ENCODE data around the gene BLOC1S3.

The BLOC1S3 gene, protein sequence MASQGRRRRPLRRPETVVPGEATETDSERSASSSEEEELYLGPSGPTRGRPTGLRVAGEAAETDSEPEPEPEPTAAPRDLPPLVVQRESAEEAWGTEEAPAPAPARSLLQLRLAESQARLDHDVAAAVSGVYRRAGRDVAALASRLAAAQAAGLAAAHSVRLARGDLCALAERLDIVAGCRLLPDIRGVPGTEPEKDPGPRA

DNA sequence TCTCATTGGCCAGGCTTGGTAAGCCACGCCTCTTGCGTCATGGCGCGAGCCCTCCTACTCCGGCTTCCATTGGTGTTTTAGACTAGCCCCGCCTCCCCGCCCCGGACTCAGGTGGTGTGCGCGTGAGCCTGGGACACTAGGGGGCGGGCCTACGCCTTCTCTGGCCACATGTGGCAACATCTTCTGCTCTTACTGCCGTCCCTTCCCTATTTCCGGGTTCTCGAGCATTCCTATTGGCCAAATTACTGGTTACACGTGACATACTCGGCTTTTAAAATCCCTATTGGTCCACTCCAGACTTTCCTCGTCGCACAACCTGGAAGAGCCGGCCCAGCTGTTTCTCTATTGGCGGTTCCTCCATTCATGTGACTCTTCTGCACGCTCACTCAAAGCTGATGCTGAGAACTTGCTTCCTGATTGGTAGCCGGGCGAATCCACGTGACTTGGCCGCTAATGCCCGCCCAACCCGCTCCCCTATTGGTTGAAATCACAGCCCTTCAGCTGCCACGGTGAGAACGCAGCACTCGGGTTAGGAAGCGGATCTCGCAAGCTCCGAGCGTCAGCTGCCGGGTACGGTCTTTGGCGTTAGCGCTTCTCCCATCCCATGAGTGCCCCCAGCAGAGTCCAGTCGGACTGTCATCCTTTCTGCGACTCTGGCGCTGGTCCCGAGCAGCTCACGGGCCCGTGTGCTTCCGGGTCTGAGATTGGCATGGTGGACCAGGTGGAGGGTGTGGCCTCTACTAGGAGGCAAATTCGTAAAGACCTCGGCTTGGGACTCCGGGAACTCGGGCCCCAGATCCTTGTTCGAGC is at the start of gene BLOC1S3:
BLOC1S3 (plus strand) TSS at position 523 of the 810 bp plus-strand sequence. CDS start 513 bp downstream, outside the sequence.
- peak; percentile 100 for DNase-seq (ENCODE audit: low read depth)

DNA sequence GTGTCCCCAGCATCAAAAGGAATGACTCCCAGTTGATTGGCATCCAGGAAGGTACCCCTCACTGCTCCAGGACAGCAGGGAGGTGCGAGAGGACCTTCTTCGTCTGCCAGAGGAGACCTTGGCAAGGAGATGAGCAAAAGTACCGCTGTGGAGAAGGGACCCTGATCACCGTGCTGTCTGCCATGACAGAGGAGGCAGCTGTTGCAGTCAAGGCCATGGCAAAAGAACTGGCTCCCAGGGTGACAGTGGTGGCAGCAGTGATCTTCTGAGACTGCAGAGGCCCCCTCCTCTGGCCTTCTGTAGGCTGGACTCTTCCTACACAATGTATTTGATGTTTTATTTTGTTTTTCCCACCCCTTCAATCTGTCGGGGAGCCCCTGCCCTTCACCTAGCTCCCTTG is 49.8 kb upstream of the BLOC1S3 start:
- no peak for DNase-seq (ENCODE audit: low read depth)

- DNase-seq (ENCODE audit: low read depth) = no peak
These were observed 48.3 kb upstream of the BLOC1S3 start for GRCh38 chr19:45130236-45130635.

DNA sequence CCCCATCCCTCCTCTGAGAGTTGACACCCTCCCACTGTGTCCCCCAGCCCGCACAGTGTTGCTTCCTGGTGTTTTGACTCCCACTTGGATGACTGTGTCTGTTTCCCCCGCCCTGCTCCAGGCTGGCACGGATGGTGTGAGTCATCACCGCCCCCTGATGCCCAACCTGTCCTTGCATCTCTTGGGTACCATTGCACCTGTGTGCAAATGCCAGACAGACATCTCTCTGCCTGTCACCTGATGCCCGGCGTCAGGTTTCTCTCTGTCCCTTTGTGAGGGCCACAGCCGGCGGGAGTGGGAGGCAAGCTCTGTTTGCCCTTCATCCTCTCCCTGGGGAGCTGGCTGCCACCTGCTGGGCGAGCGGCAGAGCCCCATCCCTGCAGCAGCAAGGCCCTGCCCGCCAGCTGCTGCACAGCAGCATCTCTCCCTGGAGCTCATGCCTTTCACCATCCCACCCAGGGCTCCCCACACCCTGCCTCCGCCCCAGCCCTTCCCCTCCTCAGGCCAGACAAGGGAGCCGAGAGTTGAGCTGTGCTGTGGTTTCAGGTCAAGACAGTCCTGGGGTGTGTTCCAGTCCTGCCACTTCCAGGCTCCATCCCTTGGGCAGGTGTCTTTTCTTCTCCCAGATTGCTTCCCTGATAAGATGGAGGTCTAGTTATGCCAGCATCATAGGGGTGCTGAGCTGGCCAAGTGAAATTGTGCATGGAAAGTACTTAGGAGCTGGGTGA is 47.5 kb upstream of the BLOC1S3 start:
- DNase-seq (ENCODE audit: low read depth) = no peak

GRCh38 chr19:45133661-45134060 is 44.9 kb upstream of the BLOC1S3 start:
- no peak for DNase-seq (ENCODE audit: low read depth)

DNA sequence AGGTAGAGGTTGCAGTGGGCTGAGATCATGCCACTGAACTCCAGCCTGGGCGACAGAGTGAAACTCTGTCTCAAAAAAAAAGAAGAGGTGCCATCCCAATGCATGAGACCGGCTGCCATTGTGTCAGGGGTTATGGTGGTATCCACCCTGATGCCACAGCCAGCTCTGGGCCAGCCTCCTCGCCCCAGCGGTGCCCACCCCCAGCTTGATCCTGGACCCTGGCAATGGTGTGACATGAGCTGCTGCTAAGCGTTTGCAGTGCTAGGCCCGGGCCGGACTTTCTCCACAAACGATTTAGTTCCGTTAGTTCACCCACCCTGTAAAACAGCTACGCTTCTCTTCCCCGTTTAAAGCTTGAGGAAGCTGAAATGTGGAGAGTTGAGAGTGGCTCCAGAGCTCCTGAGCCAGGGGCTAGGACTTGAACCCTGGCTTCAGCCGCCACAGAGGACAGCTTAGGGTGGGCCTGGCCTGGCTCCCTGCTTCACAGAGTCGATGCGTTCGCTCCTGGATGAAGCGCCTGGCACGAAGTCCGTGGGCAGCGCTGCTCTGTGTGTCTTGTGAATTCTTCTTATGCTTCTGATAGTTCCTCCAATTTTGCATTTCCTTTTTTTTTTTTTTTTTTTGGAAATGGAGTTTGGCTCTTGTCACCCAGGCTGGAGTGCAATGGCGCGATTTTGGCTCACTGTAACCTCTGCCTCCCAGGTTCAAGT is 43.3 kb upstream of the BLOC1S3 start:
- no peak for DNase-seq (ENCODE audit: low read depth)

- no peak for DNase-seq (ENCODE audit: low read depth)
These were observed 41.9 kb upstream of the BLOC1S3 start for GRCh38 chr19:45136507-45137178.

DNA sequence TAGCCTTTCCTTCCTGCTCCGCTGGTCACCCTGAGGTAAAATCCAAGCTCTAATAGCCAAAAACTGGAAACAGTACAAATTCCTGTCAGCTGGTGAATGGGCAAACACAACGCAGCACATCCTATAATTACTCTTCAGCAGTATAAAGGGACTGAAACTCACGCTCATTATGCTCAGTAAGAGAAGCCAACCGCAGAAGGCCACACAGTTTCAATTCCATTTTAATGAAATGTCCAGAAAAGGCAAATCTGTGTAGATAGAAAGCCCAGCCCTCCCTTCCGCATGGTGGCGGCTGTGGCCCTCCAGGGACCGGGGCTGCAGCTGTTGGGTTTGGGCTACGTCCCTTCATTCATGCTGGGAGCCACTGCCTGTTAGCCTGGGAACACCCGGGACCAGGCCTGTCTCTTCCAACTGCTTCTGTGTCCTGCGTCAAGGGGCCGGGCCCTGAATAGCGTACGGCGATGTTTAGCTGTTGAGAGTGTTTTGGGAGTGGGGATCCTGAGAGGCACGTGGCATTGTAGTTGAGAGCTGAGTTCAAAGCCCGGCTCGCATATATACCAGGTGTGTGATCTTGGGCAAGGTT is 41.3 kb upstream of the BLOC1S3 start:
- no peak for DNase-seq (ENCODE audit: low read depth)

DNA sequence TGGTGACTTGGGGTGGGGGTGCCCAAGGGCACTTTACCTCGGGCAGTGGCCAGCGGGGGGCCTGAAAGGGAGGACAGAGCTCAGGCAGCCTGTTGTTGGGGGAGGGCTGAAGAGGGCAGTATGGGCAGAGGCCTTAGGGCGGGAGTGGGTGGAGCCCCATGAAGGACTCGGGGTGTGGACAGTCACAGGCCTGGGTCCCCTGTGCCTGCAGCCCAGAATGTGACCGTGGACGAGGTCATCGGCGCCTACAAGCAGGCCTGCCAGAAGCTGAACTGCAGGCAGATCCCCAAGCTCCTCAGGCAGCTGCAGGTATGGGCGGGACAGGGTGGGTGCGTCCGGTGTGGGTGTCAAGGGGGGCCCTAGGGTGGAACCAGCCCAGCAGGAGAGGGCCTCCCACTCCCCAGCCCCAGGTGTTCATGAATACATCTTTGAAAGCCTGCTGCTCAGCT is 40.3 kb upstream of the BLOC1S3 start:
- no peak for DNase-seq (ENCODE audit: low read depth)

DNA sequence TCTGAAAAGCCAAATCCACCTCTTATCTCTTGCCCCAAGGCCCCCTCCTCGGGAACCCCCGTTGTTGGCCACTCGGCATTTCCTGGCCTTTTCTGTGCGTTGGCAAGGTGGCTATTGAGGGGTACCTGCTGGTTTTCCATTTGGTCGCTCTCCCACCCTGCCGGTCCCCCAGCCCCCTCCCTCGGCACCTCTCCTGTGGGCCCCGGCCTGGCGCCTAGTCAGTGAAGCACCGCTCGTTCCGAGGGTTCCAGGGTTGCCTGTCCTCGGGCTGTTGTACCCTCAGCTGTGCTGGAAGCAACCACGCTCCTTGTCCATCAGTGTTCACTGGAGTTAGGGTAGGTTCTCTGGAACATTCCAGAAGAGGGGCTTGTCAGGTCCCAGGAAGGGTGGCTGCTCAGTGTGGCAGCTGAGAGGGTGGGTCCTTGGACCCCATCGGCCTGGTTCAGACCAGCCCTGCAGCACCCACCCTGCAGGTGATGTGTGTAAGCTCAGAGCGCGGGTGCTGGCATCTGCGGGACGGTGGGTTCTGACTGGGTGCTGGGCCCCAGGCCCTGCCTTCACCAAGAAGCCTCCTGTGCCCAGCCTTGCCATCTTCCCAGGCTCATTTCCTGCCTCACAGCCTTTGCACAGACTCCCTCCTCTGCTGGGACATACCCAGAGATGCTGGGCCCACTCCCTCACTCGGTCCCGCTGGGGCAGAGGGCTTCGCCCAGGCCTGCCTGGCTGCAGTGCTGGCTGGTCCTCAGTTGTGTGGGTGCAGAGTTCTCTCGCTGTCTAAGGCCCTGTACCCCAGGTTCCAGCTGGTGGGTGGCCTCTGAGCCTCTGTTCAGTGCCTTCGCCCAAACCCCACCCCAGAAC is 39.1 kb upstream of the BLOC1S3 start:
- DNase-seq (ENCODE audit: low read depth) = no peak

DNA sequence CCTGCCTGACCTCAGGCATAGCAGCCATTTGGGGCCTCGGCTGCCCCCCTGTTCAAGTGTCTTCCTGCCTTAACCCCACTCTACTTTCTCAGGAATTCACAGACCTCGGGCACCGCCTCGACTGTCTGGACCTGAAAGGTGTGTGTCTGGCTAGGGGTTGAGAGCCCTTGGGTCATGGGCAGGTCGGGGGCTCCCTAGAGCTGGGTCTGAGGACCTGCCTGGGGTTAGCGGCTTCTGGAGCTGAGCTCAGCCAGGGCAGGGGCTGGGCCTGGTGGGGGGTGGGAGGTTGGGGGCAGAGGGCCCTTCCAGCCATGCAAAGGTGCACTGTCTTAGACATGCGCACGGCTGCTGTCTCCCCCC is 38.5 kb upstream of the BLOC1S3 start:
- no peak for DNase-seq (ENCODE audit: low read depth)

DNA sequence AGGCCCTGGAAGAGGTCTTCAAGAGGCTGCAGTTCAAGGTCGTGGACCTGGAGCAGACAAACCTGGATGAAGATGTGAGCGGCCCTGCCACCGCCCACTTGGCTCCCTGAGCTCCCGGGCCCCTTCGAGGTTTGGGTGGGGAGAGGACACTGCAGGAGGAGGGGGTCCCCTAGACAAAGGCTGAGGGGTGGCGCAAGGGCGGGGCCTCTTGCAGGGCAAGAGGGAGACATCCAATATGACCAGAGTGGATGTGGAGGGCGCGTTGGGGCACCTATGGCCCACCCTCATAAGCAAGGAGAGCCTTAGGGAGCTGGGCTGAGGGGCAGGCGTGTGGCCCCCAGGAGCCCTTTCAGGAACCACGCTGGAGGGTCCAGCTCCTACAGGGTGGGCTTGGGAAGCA is 38.1 kb upstream of the BLOC1S3 start:
- no peak for DNase-seq (ENCODE audit: low read depth)

GRCh38 chr19:45141203-45141900 is 37.2 kb upstream of the BLOC1S3 start:
- no peak for DNase-seq (ENCODE audit: low read depth)

DNA sequence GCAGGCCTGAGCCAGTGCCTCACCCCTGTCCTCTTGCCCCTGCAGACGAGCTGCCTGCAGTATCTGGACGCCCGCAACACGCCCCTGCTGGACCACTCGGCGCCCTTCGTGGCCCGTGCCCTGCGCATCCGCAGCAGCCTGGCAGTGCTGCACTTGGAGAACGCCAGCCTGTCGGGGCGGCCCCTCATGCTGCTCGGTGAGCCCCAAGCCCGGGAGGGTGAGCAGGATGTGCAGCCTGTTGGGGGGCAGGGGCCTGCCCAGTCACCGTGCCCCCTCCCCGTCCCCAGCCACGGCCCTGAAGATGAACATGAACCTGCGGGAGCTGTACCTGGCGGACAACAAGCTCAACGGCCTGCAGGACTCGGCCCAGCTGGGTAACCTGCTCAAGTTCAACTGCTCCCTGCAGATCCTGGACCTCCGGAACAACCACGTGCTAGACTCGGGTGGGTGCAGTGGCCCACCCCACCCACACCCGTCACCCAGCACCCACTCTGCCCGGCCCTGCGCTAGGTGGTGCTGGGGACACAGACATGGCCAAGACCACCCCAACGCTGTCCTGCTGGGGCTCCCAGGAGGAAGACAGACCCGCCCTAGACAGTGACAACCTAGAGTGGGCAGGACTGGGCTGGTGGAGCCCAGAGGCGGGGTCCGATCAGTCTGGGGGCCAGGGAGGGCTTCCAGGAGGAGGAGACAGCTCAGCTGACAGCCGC is 36.4 kb upstream of the BLOC1S3 start:
- DNase-seq (ENCODE audit: low read depth) = no peak

GRCh38 chr19:45142726-45143110 is 35.9 kb upstream of the BLOC1S3 start:
- no peak for DNase-seq (ENCODE audit: low read depth)

DNA sequence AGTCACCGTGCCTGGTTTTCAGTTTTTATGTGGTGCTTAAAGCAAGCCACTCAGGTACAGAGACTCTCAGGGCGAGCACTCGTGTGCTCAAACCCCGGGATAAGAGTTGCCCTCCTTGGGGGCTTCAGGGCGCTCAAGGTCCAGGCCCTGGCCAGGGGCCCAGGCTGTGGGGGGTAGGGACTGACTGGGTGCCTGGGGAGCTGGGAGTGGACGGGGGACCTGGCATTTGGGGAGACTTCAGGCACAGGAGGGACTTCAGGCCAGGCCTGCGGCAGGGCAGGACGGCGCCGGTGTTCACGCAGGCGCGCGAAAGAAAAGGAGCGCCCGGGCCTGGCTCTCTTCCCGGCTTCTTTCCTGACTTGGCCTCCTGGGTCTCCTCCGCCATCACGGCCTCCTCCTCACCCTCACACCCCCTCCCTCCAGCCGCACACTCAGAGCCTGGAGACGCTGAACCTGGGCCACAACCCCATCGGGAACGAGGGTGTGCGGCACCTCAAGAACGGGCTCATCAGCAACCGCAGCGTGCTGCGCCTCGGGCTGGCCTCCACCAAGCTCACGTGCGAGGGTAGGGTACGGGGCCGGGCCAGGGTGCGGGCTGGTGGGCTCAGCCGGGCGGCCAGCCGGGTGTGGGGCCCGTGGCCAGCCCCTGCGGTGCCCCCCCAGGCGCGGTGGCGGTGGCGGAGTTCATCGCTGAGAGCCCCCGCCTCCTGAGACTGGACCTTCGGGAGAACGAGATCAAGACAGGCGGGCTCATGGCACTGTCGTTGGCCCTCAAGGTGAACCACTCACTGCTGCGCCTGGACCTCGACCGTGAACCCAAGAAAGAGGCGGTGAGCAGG is 33.9 kb upstream of the BLOC1S3 start:
- no peak for DNase-seq (ENCODE audit: low read depth)

DNA sequence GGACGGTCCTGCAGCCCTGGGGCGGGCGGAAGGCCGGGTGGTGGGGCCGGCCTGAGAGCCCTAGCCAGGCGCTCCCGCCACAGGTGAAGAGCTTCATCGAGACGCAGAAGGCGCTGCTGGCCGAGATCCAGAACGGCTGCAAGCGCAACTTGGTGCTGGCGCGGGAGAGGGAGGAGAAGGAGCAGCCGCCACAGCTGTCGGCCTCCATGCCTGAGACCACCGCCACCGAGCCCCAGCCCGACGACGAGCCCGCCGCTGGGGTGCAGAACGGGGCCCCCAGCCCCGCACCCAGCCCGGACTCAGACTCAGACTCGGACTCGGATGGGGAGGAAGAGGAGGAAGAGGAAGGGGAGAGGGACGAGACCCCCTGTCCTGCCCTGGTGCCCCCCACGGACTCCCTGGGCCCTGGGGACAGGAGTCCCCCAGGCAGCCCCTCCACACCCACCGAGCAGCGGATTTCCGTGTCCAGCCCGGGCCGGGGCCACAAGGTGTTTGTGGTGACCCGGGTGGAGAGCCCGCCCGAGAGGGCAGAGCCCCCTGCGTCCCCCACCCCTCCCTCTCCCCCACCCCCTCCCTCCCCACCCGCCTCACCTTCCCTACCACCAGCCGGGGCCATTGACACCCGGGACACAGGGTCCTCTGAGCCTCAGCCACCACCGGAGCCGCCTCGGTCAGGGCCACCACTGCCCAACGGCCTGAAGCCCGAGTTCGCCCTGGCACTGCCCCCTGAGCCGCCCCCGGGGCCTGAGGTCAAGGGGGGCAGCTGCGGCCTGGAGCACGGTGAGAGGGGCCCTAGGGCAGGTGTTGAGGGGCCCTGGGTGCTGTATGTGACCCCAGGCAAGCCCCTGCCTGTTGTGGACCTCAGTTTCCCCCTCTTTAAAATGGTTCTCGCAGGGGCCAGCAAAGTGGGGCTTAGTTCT is 33.1 kb upstream of the BLOC1S3 start:
- no peak for DNase-seq (ENCODE audit: low read depth)

Measured in stimulated activated CD8-positive, alpha-beta memory T cell treated with anti-CD3 and anti-CD28 coated beads, Interleukin-7, amount 100 ng/mL, for 24 hours (primary cell).